ENCODE data around the gene PAX7. TPM values are rescaled to one million over a fixed set of nuclear protein-coding genes. Genes with fewer than 3 reads are reported as not detected.

Gene PAX7
- total and polyA plus RNA-seq, 9 of the 15 experiments (the other 6 are each of a cell fraction or from before 2014, with no cell fraction given) = not detected

GRCh38 chr1:18727956-18728355 lies 97.3 kb downstream of the PAX7 start (continued):
- TF ChIP-seq ZNF184 (CRISPR knock-in tag; IDR thresholded peaks at IDR 0.05) = no peak
- TF ChIP-seq CTCFL (IDR thresholded peaks at IDR 0.05; ENCODE audit: borderline replicate concordance, insufficient read depth, low read depth, low read length, poor library complexity, severe bottlenecking) = no peak
- TF ChIP-seq ARID4B (CRISPR knock-in tag; IDR thresholded peaks at IDR 0.05) = no peak
- no peak for TF ChIP-seq WHSC1 (IDR thresholded peaks at IDR 0.05; ENCODE audit: low read length)
- no peak for TF ChIP-seq PHTF2 (CRISPR knock-in tag; IDR thresholded peaks at IDR 0.05)
